K562 (cell line): ENCODE measurements around the gene ZNF593OS. TPM values are rescaled to one million over a fixed set of nuclear protein-coding genes. Genes with fewer than 3 reads are reported as not detected.

ENCODE experiments used
- DMBX1 ChIP-seq: fragments of 250-450 bp; sonication (Bioruptor Pico); IDR thresholded peaks from 2 replicates; pipeline ENCODE4 v1.8.0; 2022; ENCODE audit warnings: inconsistent platforms, mild to moderate bottlenecking, moderate library complexity, borderline replicate concordance
- EGR1 ChIP-seq: fragments of 450-650 bp; conservative IDR thresholded peaks from 2 replicates; pipeline ENCODE4 v1.6.1; 2017; ENCODE audit warnings: mild to moderate bottlenecking
- FOXJ2 ChIP-seq: fragments of 200-800 bp; sonication (Bioruptor generic); IDR thresholded peaks from 2 replicates; pipeline ENCODE4 v1.6.1; 2016; ENCODE audit warnings: missing genetic modification characterization, missing compliant biosample characterization
- FOXJ3 ChIP-seq: sonication (generic); formaldehyde crosslinking; IDR thresholded peaks from 2 replicates; pipeline ENCODE4 v1.4.0; 2020; ENCODE audit warnings: mild to moderate bottlenecking, missing genetic modification reagents
- ID3 ChIP-seq, 2 experiments: fragments of 250-450 bp in 1 of 2; fragments of 450-650 bp in 1 of 2; sonication (Bioruptor Pico) in 1 of 2; IDR thresholded peaks; 2 replicates each; pipeline versions ENCODE4 v1.6.1 to v1.8.0; 2016 to 2021; ENCODE audit warnings: mild to moderate bottlenecking in 2 of 2, moderate library complexity in 2 of 2, missing compliant biosample characterization in 1 of 2, missing genetic modification characterization in 1 of 2
- ILF3 ChIP-seq: fragments of 450-650 bp; IDR thresholded peaks from 2 replicates; pipeline ENCODE4 v1.6.1; 2018; ENCODE audit warnings: antibody characterized with exemption, mild to moderate bottlenecking, moderate library complexity, borderline replicate concordance
- JUND ChIP-seq, 2 experiments: IDR thresholded peaks; 2 replicates in 1 of 2; 3 replicates in 1 of 2; pipeline ENCODE4 v1.6.1; 2011; ENCODE audit warnings: borderline replicate concordance in 2 of 2, low read depth in 2 of 2, low read length in 2 of 2, improper control_type of control experiment in 1 of 2, missing biosample characterization in 1 of 2, missing genetic modification characterization in 1 of 2, missing genetic modification reagents in 1 of 2
- MCM7 ChIP-seq, 2 experiments: fragments of 450-650 bp; IDR thresholded peaks; 2 replicates each; pipeline ENCODE4 v1.6.1; 2016 to 2018
- MITF ChIP-seq: IDR thresholded peaks from 2 replicates; pipeline ENCODE4 v1.6.1; 2014; ENCODE audit warnings: antibody characterized with exemption
- NELFE ChIP-seq: IDR thresholded peaks from 2 replicates; pipeline ENCODE4 v1.6.1; 2011; ENCODE audit warnings: mild to moderate bottlenecking; ENCODE audit not compliant: insufficient read depth, insufficient read length
- NUFIP1 ChIP-seq: fragments of 450-650 bp; IDR thresholded peaks from 2 replicates; pipeline ENCODE4 v1.6.1; 2018; ENCODE audit not compliant: partially characterized antibody
- PYGO2 ChIP-seq: fragments of 450-650 bp; IDR thresholded peaks from 2 replicates; pipeline ENCODE4 v1.6.1; 2016; ENCODE audit warnings: mild to moderate bottlenecking, missing genetic modification characterization, moderate library complexity, missing compliant biosample characterization
- SNIP1 ChIP-seq: fragments of 450-650 bp; IDR thresholded peaks from 2 replicates; pipeline ENCODE4 v1.7.1; 2017; ENCODE audit warnings: low read depth, mild to moderate bottlenecking
- THRAP3 ChIP-seq: fragments of 450-650 bp; IDR thresholded peaks from 2 replicates; pipeline ENCODE4 v1.6.1; 2016; ENCODE audit warnings: mild to moderate bottlenecking, inconsistent platforms, borderline replicate concordance
- ZBTB34 ChIP-seq: fragments of 250-450 bp; sonication (Bioruptor Pico); IDR thresholded peaks from 2 replicates; pipeline ENCODE4 v1.8.0; 2021; ENCODE audit warnings: mild to moderate bottlenecking, moderate library complexity
- ZNF316 ChIP-seq: fragments of 450-650 bp; IDR thresholded peaks from 2 replicates; pipeline ENCODE4 v1.6.1; 2016
- ZNF41 ChIP-seq: fragments of 250-450 bp; sonication (Bioruptor Pico); conservative IDR thresholded peaks from 2 replicates; pipeline ENCODE4 v1.4.0; 2020; ENCODE audit warnings: mild to moderate bottlenecking
- ZNF655 ChIP-seq: fragments of 250-450 bp; sonication (Bioruptor Pico); IDR thresholded peaks from 2 replicates; pipeline ENCODE4 v1.5.0; 2021
- polyA plus RNA-seq, 8 experiments: library from polyadenylated mRNA; depleted of rRNA in 4 of 8; stranded (reverse) in 5 of 8; unstranded in 3 of 8; fragments of >200 nt; fragmentation: Nextera tagmentation in 2 of 8; fragmentation: Illumina TruSeq in 1 of 8; extraction: Ambion mirVana in 2 of 8; extraction: Trizol in 1 of 8; gene quantifications; 2 replicates each; pipeline versions ENCODE4 v1.2.1 to v1.2.3, GENCODE V29; 2011 to 2014; ENCODE audit warnings: inconsistent platforms in 1 of 8, missing spikeins in 1 of 8
- total RNA-seq, 7 experiments: library from RNA; depleted of rRNA in 6 of 7; stranded (reverse); fragments of >200 nt in 6 of 7; fragmentation: Illumina TruSeq in 2 of 7; extraction: Trizol in 2 of 7; gene quantifications; 2 replicates each; pipeline versions ENCODE4 v1.2.1 to v1.2.3, GENCODE V29; 2011 to 2021; ENCODE audit warnings: low replicate concordance in 1 of 7
- TF ChIP-seq, protein P1 (sequence below): fragments of 450-650 bp; IDR thresholded peaks from 2 replicates; pipeline ENCODE4 v1.6.1; 2018; ENCODE audit warnings: mild to moderate bottlenecking, low read depth; ENCODE audit not compliant: partially characterized antibody
- TF ChIP-seq, protein P2 (sequence below): fragments of 250-450 bp; sonication (Bioruptor Pico); IDR thresholded peaks from 2 replicates; pipeline ENCODE4 v1.8.0; 2022; ENCODE audit warnings: inconsistent platforms, mild to moderate bottlenecking, moderate library complexity, borderline replicate concordance

Gene ZNF593OS
- total and polyA plus RNA-seq, 9 of the 15 experiments (the other 6 are each of a cell fraction or from before 2014, with no cell fraction given), result 0.24 to 0.27 TPM; not detected in 7

GRCh38 chr1:26164036-26164860, 7.4 kb downstream of the ZNF593OS start (continued):
- TF ChIP-seq ID3 (CRISPR knock-in tag; IDR thresholded peaks at IDR 0.05), result no peak
- peak; percentile 89; the same call in 1 of the 2 replicates for TF ChIP-seq ID3 (tag; IDR thresholded peaks at IDR 0.05)
- no peak for TF ChIP-seq FOXJ2 (tag)
- no peak for TF ChIP-seq ZNF41 (CRISPR knock-in tag)
- TF ChIP-seq ZNF316, result no peak
- no peak for TF ChIP-seq MCM7 (IDR thresholded peaks at IDR 0.05)
- no peak for TF ChIP-seq THRAP3
- TF ChIP-seq DMBX1, result peak; percentile 66
- TF ChIP-seq NELFE, result no peak
- TF ChIP-seq, protein P1, sequence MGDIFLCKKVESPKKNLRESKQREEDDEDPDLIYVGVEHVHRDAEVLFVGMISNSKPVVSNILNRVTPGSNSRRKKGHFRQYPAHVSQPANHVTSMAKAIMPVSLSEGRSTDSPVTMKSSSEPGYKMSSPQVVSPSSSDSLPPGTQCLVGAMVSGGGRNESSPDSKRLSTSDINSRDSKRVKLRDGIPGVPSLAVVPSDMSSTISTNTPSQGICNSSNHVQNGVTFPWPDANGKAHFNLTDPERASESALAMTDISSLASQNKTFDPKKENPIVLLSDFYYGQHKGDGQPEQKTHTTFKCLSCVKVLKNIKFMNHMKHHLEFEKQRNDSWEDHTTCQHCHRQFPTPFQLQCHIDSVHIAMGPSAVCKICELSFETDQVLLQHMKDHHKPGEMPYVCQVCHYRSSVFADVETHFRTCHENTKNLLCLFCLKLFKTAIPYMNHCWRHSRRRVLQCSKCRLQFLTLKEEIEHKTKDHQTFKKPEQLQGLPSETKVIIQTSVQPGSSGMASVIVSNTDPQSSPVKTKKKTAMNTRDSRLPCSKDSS, result no peak
- no peak for TF ChIP-seq MITF
- no peak for TF ChIP-seq FOXJ3
- TF ChIP-seq JUND (IDR thresholded peaks at IDR 0.05; ENCODE audit: borderline replicate concordance, low read depth, low read length), result no peak
- no peak for TF ChIP-seq JUND (tag; IDR thresholded peaks at IDR 0.05; ENCODE audit: borderline replicate concordance, low read depth, low read length)
- no peak for TF ChIP-seq ZNF655 (CRISPR knock-in tag)
- TF ChIP-seq, protein P2, sequence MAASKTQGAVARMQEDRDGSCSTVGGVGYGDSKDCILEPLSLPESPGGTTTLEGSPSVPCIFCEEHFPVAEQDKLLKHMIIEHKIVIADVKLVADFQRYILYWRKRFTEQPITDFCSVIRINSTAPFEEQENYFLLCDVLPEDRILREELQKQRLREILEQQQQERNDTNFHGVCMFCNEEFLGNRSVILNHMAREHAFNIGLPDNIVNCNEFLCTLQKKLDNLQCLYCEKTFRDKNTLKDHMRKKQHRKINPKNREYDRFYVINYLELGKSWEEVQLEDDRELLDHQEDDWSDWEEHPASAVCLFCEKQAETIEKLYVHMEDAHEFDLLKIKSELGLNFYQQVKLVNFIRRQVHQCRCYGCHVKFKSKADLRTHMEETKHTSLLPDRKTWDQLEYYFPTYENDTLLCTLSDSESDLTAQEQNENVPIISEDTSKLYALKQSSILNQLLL, result no peak
- no peak for TF ChIP-seq NUFIP1
- no peak for TF ChIP-seq SNIP1
- no peak for TF ChIP-seq ZBTB34 (CRISPR knock-in tag)
- TF ChIP-seq EGR1, result no peak
- no peak for TF ChIP-seq PYGO2 (tag)
- TF ChIP-seq ILF3, result no peak
